Ovary (tissue), 3 donors: Measurements from ENCODE around the gene TULP1.

ENCODE experiments used
- CTCF ChIP-seq, 3 donors: fragments of 450-650 bp in 2 of 3; fragments of 200-600 bp in 1 of 3; IDR thresholded peaks; one replicate each; pipeline versions ENCODE4 v1.5.1 to v1.8.0; 2016 to 2022; ENCODE audit warnings: antibody characterized with exemption in 3 of 3, mild to moderate bottlenecking in 1 of 3
- POLR2A ChIP-seq: fragments of 450-650 bp; IDR thresholded peaks from one replicate; pipeline ENCODE4 v1.6.1; 2017; ENCODE audit warnings: antibody characterized with exemption, mild to moderate bottlenecking, moderate library complexity
- donor health status: DM: no; HTN: no; CAD: no.

- TF ChIP-seq CTCF (IDR thresholded peaks at IDR 0.05) (no peak), POLR2A (no peak)
These were observed 38.9 kb downstream of the TULP1 start for GRCh38 chr6:35473850-35474130.
